HG02840 (cell line): ENCODE results near the gene RMI2.
A peak's percentile ranks its signal among the peaks of the same experiment; 100 is the strongest.
"Not testable (repeated sequence)": the region's sequence is repeated elsewhere in the genome, so short reads cannot be mapped to it uniquely, and the experiment has no call there.

Experiments used
- ATAC-seq: cut with Tn5 transposase; IDR thresholded peaks from one replicate; pipeline ENCODE4 v1.9.1; 2021; ENCODE audit warnings: mild to moderate bottlenecking, moderate library complexity, moderate number of reproducible peaks; ENCODE audit not compliant: unreplicated experiment, low FRiP score

The RMI2 gene

GRCh38 chr16:11350921-11351335 lies 5.7 kb downstream of the RMI2 start:
- no peak for ATAC-seq

GRCh38 chr16:11353158-11353557 lies 7.9 kb downstream of the RMI2 start:
- ATAC-seq: no peak

DNA sequence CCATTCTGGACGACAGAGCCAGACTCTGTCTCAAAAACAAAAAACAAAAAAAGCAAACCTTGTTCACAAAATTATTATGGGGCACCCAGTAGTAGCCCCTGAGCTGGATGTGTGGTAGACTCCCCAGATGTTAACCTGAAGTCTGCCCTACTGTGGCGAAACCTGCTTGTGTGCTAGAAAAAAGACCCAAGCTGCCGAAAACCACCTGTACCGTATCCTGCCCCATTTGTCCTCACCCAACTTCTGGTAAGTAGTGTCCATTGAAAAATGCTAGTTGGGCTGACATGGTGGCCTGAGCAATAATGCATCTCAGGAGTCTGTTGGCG lies 9.1 kb downstream of the RMI2 start:
- ATAC-seq: peak; percentile 20

DNA sequence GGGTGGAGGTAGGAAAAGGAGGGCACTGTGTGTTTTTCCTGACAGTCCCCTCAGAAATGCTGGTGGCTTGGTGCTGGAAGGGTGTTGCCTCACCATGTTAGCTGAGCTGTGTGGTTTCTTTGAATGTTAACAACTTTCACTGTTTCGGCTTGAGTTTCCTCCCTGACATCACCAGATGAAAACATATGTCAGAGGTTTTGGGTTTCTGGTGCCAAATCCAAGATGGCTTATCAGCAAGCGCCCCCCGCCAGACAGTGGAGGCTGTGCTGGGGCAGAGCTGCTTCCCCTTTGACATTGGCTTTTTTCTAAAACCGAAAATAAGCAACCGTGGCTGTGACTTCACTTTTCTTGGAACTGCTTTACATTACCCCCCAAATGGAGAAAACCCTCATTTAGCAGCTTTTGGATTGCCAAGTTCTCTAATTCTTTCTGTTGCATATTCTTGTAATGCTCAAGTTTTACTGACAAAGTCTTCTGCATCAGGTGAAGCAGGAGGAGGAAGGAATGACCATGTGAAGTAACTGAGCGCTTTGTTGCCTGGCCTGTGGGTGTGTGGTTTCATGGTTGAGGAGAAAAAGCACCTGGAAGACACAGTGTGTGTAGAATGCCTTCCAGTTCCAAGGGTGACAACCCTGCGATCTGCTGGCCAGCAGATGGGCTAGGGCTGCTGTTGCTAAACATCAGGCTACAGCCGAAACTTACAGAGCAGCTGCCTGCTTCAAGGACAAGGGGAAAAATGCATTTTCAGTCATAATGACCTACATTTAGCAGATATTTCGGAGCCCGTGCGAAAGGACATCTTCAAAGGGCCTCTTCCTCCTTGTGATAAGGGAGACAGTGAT lies 9.7 kb downstream of the RMI2 start:
- peak; percentile 49 for ATAC-seq

- ATAC-seq: no peak
These were observed 10.6 kb downstream of the RMI2 start for GRCh38 chr16:11355862-11356261.

DNA sequence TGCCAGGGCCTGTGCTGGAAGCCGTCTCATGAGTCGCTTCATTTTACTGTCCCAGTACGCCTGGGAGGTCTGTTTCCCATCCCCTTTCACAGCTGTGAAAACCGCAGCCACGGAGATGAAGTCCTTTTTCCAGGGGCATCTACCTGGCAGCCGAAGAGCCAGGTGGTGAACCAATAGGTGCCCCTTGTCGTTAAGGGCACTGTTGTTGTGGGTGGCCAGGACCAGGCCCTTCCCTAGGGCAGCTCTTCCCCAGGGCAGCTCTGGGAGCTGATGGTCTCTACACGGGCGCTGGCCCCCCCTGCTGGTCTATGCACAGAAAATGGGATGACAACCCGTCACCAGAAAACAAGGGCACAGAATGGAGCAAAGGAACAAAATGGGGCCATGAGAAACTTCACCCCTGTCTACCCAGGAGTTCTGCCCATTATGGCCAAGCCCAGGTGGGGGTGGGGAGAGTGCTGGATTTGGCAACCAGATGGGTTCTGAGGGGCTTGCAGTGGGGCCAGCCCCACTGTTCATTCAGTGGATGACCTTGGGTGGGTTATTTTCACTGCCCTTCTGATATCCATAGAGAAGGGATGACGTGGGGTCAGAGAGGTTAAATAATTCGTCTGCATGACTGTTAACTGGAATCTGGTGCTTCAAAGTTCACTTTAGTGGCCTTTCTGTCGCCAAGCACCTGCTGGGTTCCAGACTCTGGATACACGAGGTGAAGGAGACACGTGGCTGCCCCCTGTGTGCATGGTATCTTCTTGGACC lies 11.5 kb downstream of the RMI2 start:
- no peak for ATAC-seq

- ATAC-seq: no peak
These were observed 13.3 kb downstream of the RMI2 start for GRCh38 chr16:11358531-11358930.

DNA sequence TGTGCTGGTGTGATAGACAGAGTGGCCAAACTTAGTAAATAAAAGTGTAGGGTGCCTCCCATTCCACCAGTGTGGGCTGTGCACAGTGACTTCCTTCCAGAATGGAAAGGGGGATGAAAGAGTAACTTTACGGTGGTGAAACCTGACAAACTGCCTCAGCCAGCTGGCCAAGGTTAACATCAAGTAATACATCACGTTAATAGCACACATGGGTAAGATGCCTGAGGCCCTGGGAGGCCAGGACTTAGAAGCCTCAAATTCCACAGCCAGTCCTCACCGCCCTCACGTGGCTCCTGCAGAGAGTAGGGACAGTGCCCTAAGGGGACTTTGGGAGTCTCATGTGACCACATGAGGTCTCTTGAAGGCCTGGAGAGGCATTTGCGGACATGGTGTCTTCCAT lies 14.1 kb downstream of the RMI2 start:
- no peak for ATAC-seq

- ATAC-seq: no peak
These were observed 15.5 kb downstream of the RMI2 start for GRCh38 chr16:11360641-11361373.

- peak; percentile 47 for ATAC-seq
These were observed 16.6 kb downstream of the RMI2 start for GRCh38 chr16:11361701-11362451.

DNA sequence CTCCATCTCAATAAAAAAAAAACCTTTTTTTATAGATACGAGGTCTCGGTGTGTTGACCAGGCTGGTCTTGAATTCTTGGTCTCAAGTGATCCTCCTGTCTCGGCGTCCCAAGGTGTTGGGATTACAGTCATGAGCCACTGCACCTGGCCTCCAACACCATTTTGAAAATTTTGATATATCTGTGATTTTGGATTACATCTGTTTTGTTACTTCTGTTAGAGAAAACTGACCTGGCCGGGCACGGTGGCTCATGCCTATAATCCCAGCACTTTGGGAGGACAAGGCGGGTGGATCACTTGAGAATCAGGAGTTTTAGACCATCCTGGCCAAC lies 18.6 kb downstream of the RMI2 start:
- no peak for ATAC-seq

DNA sequence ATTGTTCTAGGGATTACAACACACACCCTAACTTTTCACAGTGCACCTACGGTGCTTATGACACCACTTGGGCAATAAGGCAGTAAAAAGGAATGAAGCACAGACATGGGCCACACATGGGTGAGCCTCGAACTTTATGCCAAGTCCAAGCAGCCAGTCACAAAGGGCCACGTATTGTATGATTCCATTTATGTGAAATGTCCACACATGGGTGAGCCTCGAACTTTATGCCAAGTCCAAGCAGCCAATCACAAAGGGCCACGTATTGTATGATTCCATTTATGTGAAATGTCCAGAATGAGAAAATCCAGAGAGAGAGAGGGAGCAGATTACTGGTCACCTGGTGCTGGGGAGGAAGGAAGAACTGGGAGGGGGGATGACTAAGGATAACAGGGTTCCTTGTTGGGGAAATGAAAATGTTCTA lies 22.2 kb downstream of the RMI2 start:
- ATAC-seq: no peak

DNA sequence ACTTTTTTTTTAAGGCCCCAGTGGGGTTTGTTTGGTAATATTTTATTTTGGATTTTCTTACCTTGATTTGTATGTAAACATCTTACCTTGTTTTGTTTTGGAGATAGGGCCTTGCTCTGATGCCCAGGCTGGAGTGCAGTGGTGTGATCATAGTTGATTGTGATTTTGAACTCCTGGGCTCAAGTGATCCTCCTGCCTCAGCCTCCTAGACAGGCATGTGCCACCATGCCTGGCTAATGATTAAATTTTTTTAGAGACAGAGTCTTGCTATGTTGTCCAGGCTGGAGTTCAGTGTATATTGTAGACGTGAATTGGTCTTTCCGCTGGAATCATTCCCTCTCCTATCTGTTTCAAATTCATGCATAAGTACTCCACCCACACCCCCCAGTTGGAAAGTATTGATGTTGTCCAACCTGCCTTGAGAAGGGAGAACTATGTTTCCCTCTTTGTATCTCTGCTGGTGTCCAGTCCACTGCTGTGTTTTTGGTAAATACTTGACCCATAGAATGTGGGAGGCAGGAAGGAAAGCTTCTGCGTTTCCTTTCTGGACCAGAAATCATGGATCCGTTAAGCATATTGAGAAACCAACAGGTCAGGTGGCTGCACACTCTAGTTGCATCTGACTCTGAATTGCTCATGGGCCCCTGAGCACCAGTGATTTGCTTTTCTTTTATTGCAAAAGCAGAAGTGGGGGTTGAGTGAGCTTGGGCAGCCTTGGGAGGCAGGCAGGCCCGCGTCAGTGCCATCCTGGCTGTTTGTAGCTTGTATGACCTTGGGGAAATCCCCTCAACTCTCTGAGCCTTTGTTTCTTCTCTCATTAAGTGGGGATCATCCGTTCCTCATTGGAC lies 25.0 kb downstream of the RMI2 start:
- ATAC-seq: no peak

DNA sequence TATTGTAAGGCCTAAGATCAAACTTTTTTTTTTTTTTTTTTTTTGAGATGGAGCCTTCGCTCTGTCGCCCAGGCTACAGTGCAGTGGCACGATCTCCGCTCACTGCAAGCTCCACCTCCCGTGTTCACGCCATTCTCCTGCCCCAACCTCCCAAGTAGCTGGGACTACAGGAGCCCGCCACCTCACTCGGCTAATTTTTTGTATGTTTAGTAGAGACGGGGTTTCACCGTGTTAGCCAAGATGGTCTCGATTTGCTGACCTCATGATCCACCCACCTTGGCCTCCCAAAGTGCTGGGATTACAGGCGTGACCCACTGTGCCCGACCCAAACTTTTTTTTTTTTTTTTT lies 25.6 kb downstream of the RMI2 start:
- not testable (repeated sequence) for ATAC-seq

GRCh38 chr16:11372073-11372828 lies 27.0 kb downstream of the RMI2 start:
- ATAC-seq: no peak

- no peak for ATAC-seq
These were observed 27.6 kb downstream of the RMI2 start for GRCh38 chr16:11372829-11373306.

GRCh38 chr16:11374255-11374654 lies 29.0 kb downstream of the RMI2 start:
- ATAC-seq: no peak

GRCh38 chr16:11377154-11377553 lies 31.9 kb downstream of the RMI2 start:
- ATAC-seq: no peak

GRCh38 chr16:11378951-11379350 lies 33.7 kb downstream of the RMI2 start:
- ATAC-seq: not testable (repeated sequence)
